Pancreas (tissue), 10 donors: Measurements from ENCODE around the gene DAND5. TPM values are rescaled to one million over a fixed set of nuclear protein-coding genes. Genes with fewer than 3 reads are reported as not detected.

Source experiments
- ATAC-seq, 4 donors: fragments of 200-7000 bp; cut with Tn5 transposase; one replicate each; pipeline versions ENCODE4 v1.8.0 to v1.9.1; 2020; ENCODE audit warnings: mild to moderate bottlenecking in 4 of 4, moderate library complexity in 4 of 4
- DNase-seq, 6 donors: peaks; one replicate each; pipeline ENCODE4 v3.0.0-alpha.2; 2020
- FAIRE-seq: peaks from 2 replicates; lab custom pipeline; 2012; peaks lifted over from hg19 to GRCh38; lab: Jason Lieb, UNC
- H3K27ac ChIP-seq, 4 donors: fragments of 200-600 bp; sonication (generic); 1 replicate in 3 of 4; 2 replicates in 1 of 4; pipeline versions ENCODE4 v1.5.0 to v1.8.0; 2020
- H3K27me3 ChIP-seq, 4 donors: fragments of 200-600 bp; one replicate each; pipeline ENCODE4 v1.8.0; 2021
- H3K36me3 ChIP-seq, 3 donors: fragments of 200-600 bp; sonication (generic) in 1 of 3; one replicate each; pipeline versions ENCODE4 v1.5.0 to v1.8.0; 2020 to 2021
- H3K4me1 ChIP-seq, 3 donors: fragments of 200-600 bp; one replicate each; pipeline ENCODE4 v1.8.0; 2021
- H3K4me3 ChIP-seq, 4 donors: fragments of 200-600 bp; sonication (generic) in 2 of 4; one replicate each; pipeline versions ENCODE4 v1.5.0 to v1.8.0; 2020 to 2021
- H3K9me3 ChIP-seq, 4 donors: fragments of 200-600 bp; one replicate each; pipeline ENCODE4 v1.8.0; 2021
- WGBS, 2 donors: extraction: QIAGEN DNeasy Blood & Tissue Kit; methylation state at CpG; one replicate each; pipeline ENCODE4 v1.1.7; 2013; 5-methylcytosine and 5-hydroxymethylcytosine counted together
- intact Hi-C, 3 donors: fragments of 100-400 bp; cut with DNase I; formaldehyde crosslinking; loops; one replicate each; pipeline versions ENCODE4 v1.11.1 to v1.14.2; 2022
- polyA plus RNA-seq, 2 donors: library from polyadenylated mRNA; stranded (reverse); fragments of 200-250 nt; gene quantifications; one replicate each; pipeline ENCODE4 v1.2.3, GENCODE V29; 2013
- total RNA-seq, 6 donors: library from RNA; stranded (reverse); fragmentation: NEBNext Ultra II Directional in 4 of 6; extraction: Animal tissue kit (Norgen Biotek cat#: 25700) in 4 of 6; gene quantifications; one replicate each; pipeline versions ENCODE4 v1.2.1 to v1.2.4, GENCODE V29; 2021 to 2023
- TF ChIP-seq, protein P1 (sequence below), 4 donors: fragments of 200-600 bp; sonication (generic) in 3 of 4; IDR thresholded peaks; one replicate each; pipeline versions ENCODE4 v1.5.0 to v1.8.0; 2021; ENCODE audit warnings: antibody characterized with exemption in 4 of 4
- donor health status: healthy with polysubstance abuse.
- donor health status: DM: no; HTN: no; CAD: no; lungs with moderate emphysema.
- donor health status: DM: no; HTN: no; CAD: no.
- donor health status: control.
- donor health status: control.
- donor health status: Bipolar disorder and iron deficiency.
- donor health status: DM: yes; HTN: yes; CAD: no.
- donor health status: DM: no; HTN: no; CAD: no.
- donor health status: DM: no; HTN: no; CAD: no.
- donor health status: DM: yes; HTN: yes; CAD: no.

DAND5 gene
- total and polyA plus RNA-seq, 8 donors = 0.12 to 0.23 (median 0.14) TPM; not detected in 4

DNA sequence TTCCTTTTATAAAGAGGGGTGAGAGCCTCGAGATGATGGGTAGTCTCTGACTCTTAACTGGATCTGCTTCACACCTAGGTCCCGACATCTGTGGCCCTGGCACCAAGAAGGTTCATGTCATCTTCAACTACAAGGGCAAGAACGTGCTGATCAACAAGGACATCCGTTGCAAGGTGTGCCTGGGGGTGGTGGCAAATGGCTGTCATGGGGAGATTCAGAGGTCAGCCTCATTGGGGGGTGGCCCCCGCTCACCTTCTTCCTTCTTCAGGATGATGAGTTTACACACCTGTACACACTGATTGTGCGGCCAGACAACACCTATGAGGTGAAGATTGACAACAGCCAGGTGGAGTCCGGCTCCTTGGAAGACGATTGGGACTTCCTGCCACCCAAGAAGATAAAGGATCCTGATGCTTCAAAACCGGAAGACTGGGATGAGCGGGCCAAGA lies 29.4 kb upstream of the DAND5 start:
- TF ChIP-seq, protein P1, sequence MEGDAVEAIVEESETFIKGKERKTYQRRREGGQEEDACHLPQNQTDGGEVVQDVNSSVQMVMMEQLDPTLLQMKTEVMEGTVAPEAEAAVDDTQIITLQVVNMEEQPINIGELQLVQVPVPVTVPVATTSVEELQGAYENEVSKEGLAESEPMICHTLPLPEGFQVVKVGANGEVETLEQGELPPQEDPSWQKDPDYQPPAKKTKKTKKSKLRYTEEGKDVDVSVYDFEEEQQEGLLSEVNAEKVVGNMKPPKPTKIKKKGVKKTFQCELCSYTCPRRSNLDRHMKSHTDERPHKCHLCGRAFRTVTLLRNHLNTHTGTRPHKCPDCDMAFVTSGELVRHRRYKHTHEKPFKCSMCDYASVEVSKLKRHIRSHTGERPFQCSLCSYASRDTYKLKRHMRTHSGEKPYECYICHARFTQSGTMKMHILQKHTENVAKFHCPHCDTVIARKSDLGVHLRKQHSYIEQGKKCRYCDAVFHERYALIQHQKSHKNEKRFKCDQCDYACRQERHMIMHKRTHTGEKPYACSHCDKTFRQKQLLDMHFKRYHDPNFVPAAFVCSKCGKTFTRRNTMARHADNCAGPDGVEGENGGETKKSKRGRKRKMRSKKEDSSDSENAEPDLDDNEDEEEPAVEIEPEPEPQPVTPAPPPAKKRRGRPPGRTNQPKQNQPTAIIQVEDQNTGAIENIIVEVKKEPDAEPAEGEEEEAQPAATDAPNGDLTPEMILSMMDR (IDR thresholded peaks at IDR 0.05) = no peak
- peak overlapping the region in 2 of 4 donors; percentile 1 to 5 for H3K27ac ChIP-seq
- H3K36me3 ChIP-seq = peaks cover 10 to 47% (median 26%) of the 10 kb centered on the region in 3 donors
- peaks cover 17 to 23% (median 18%) of the 10 kb centered on the region in 3 donors for H3K4me1 ChIP-seq
- no peak for FAIRE-seq
- H3K9me3 ChIP-seq = no peaks in the 10 kb centered on the region
- H3K4me3 ChIP-seq = peak overlapping the region; percentile 76 to 99 (median 84)
- intact Hi-C loops = no loop called here
- 31 to 32% methylated on average over 10 of the region's 10 CpGs for WGBS, 2 donors
- ATAC-seq = no peak
- no peaks in the 10 kb centered on the region for H3K27me3 ChIP-seq
- DNase-seq = no peak

DNA sequence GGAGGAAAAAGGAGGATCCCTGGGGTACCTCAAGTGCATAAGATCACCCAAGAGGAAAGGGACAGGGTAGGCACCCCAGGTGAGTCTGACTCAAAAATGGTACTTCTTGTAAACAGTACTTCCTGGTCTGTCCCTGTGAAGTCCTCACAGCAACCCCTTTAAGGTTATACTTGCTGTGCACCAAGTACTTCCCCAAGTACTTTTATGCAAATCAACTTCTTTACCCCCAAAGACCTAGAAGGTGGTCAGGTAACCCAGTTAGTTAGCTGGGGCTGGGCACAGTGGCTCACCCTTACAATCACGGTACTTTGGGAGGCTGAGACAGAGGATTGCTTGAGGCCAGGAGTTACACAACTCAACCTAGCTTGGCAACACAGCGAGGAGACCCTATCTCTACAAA lies 28.5 kb upstream of the DAND5 start:
- TF ChIP-seq, protein P1 (IDR thresholded peaks at IDR 0.05) = no peak
- Histone ChIP-seq H3K4me3 (peak overlapping the region in 2 of 4 donors; percentile 76 to 80), H3K4me1 (peaks cover 17 to 23% (median 18%) of the 10 kb centered on the region in 3 donors), H3K27ac (peak overlapping the region in 1 of 4 donors; percentile 5), H3K9me3 (no peaks in the 10 kb centered on the region), H3K27me3 (no peaks in the 10 kb centered on the region), H3K36me3 (peaks cover 10 to 47% (median 26%) of the 10 kb centered on the region in 3 donors)
- FAIRE-seq (no peak), ATAC-seq (no peak), DNase-seq (no peak)
- 27 to 35% methylated on average over 2 of the region's 2 CpGs for WGBS, 2 donors
- intact Hi-C loops = no loop called here

DNA sequence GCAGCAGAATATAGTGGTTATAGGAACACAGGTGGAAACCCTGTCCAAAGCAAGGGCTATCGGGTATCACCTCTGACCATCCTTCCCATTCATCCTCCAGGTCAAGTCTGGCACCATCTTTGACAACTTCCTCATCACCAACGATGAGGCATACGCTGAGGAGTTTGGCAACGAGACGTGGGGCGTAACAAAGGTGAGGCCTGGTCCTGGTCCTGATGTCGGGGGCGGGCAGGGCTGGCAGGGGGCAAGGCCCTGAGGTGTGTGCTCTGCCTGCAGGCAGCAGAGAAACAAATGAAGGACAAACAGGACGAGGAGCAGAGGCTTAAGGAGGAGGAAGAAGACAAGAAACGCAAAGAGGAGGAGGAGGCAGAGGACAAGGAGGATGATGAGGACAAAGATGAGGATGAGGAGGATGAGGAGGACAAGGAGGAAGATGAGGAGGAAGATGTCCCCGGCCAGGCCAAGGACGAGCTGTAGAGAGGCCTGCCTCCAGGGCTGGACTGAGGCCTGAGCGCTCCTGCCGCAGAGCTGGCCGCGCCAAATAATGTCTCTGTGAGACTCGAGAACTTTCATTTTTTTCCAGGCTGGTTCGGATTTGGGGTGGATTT lies 25.8 kb upstream of the DAND5 start:
- TF ChIP-seq, protein P1 (IDR thresholded peaks at IDR 0.05) = no peak
- intact Hi-C loops = no loop called here
- WGBS, 2 donors = 62 to 73% methylated on average over 18 of the region's 18 CpGs
- Histone ChIP-seq H3K27ac (no peak overlapping the region), H3K9me3 (no peaks in the 10 kb centered on the region), H3K36me3 (peaks cover 10 to 56% (median 30%) of the 10 kb centered on the region in 3 donors), H3K27me3 (no peaks in the 10 kb centered on the region), H3K4me3 (no peak overlapping the region), H3K4me1 (peaks cover 19 to 28% (median 23%) of the 10 kb centered on the region in 3 donors)
- DNase-seq = no peak
- ATAC-seq = no peak
- FAIRE-seq = no peak

DNA sequence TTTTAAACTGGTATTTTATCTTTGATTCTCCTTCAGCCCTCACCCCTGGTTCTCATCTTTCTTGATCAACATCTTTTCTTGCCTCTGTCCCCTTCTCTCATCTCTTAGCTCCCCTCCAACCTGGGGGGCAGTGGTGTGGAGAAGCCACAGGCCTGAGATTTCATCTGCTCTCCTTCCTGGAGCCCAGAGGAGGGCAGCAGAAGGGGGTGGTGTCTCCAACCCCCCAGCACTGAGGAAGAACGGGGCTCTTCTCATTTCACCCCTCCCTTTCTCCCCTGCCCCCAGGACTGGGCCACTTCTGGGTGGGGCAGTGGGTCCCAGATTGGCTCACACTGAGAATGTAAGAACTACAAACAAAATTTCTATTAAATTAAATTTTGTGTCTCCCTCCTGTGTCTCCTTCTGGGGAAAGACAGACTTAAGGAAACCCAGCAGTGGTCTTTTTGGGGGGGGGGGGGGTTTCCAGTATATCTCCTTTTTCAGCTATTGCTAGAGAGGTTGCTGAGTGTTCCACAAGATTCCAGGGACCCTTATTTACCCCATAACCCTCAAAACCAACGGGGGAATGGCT lies 25.2 kb upstream of the DAND5 start:
- FAIRE-seq (no peak), DNase-seq (no peak), ATAC-seq (no peak)
- intact Hi-C loops = no loop called here
- no peak overlapping the region for H3K27ac ChIP-seq
- WGBS, 2 donors = 52 to 65% methylated on average over 2 of the region's 2 CpGs
- TF ChIP-seq, protein P1 (IDR thresholded peaks at IDR 0.05) = no peak
- H3K9me3 ChIP-seq = no peaks in the 10 kb centered on the region
- H3K4me1 ChIP-seq = peaks cover 19 to 28% (median 23%) of the 10 kb centered on the region in 3 donors
- H3K27me3 ChIP-seq = no peaks in the 10 kb centered on the region
- no peak overlapping the region for H3K4me3 ChIP-seq
- H3K36me3 ChIP-seq = peaks cover 10 to 62% (median 36%) of the 10 kb centered on the region in 3 donors
